ENCODE measurements around the gene QDPR. TPM values are rescaled to one million over a fixed set of nuclear protein-coding genes. Genes with fewer than 3 reads are reported as not detected.

The QDPR gene
- total RNA-seq, 1 experiment from 2014 or later, result 39.5 TPM

- Histone ChIP-seq H2AFZ (ENCODE audit: low read depth, low read length, poor library complexity, severe bottlenecking) (no peak overlapping the region), H4K20me1 (ENCODE audit: insufficient read depth) (no peaks in the 10 kb centered on the region), H3K9ac (ENCODE audit: low read length) (no peak overlapping the region), H3K27ac (ENCODE audit: low read depth, low read length) (no peak overlapping the region), H3K4me1 (ENCODE audit: control insufficient read depth in 1 of 2, insufficient read depth in 2 of 2, low read length in 2 of 2) (no peaks in the 10 kb centered on the region), H3K36me3 (ENCODE audit: control insufficient read depth in 1 of 2, insufficient read depth in 2 of 2, low read length in 2 of 2) (no peaks in the 10 kb centered on the region), H3K27me3 (ENCODE audit: insufficient read depth, low read length) (no peaks in the 10 kb centered on the region), H3K9me3 (ENCODE audit: control insufficient read depth in 1 of 2, insufficient read depth in 1 of 2, low read depth in 1 of 2, low read length in 2 of 2) (no peaks in the 10 kb centered on the region), H3K4me3 (replicated peaks in 1 of 2; ENCODE audit: low read depth in 1 of 2, low read length in 2 of 2) (no peak overlapping the region), H3K4me2 (ENCODE audit: low read length) (no peak overlapping the region), H3K79me2 (ENCODE audit: insufficient read depth, low read length) (no peaks in the 10 kb centered on the region), H3K9me2 (ENCODE audit: insufficient read depth) (no peaks in the 10 kb centered on the region)
- ChIA-PET POLR2A (interaction anchor here (0.6 kb wide), 1 partner anchor 831 kb away, joined by 3 read pairs; no protein-coding TSS in a partner anchor), RAD21 (ENCODE audit: low non-redundant PET in 1 of 2, low total read pairs in 2 of 2, uncharacterized antibody in 2 of 2, unreplicated experiment in 2 of 2) (no interaction called here), CTCF (interaction anchor here (1.0 kb wide), 1 partner anchor 11 kb away, joined by 3 read pairs; no protein-coding TSS in a partner anchor)
- ATAC-seq (no peak), DNase-seq (ENCODE audit: low read depth, low spot score) (no peak)
- no TSS peak for BruUV-seq (replicated peaks)
- TF ChIP-seq RAD21 (IDR thresholded peaks at IDR 0.05; ENCODE audit: low read depth) (no peak), ZFX (IDR thresholded peaks at IDR 0.05) (no peak), CEBPB (IDR thresholded peaks at IDR 0.05; ENCODE audit: low read depth) (no peak)
- TF ChIP-seq, protein P1, sequence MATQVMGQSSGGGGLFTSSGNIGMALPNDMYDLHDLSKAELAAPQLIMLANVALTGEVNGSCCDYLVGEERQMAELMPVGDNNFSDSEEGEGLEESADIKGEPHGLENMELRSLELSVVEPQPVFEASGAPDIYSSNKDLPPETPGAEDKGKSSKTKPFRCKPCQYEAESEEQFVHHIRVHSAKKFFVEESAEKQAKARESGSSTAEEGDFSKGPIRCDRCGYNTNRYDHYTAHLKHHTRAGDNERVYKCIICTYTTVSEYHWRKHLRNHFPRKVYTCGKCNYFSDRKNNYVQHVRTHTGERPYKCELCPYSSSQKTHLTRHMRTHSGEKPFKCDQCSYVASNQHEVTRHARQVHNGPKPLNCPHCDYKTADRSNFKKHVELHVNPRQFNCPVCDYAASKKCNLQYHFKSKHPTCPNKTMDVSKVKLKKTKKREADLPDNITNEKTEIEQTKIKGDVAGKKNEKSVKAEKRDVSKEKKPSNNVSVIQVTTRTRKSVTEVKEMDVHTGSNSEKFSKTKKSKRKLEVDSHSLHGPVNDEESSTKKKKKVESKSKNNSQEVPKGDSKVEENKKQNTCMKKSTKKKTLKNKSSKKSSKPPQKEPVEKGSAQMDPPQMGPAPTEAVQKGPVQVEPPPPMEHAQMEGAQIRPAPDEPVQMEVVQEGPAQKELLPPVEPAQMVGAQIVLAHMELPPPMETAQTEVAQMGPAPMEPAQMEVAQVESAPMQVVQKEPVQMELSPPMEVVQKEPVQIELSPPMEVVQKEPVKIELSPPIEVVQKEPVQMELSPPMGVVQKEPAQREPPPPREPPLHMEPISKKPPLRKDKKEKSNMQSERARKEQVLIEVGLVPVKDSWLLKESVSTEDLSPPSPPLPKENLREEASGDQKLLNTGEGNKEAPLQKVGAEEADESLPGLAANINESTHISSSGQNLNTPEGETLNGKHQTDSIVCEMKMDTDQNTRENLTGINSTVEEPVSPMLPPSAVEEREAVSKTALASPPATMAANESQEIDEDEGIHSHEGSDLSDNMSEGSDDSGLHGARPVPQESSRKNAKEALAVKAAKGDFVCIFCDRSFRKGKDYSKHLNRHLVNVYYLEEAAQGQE (IDR thresholded peaks at IDR 0.05; ENCODE audit: low read depth), result no peak
- intact Hi-C loops (cut with micrococcal nuclease), result no loop called here
Observed at GRCh38 chr4:17436750-17437090, 75.2 kb downstream of the QDPR start.

Other genes with a start within 250 kb of the QDPR start
- gene CLRN2, start 3.1 kb upstream of the QDPR start, total RNA-seq (2021; ENCODE audit: unreplicated experiment), result not detected
- 59.9 TPM for gene LAP3, start 65.1 kb upstream of the QDPR start, total RNA-seq (2021; ENCODE audit: unreplicated experiment)
- 48.8 TPM for gene MED28, start 102.6 kb upstream of the QDPR start, total RNA-seq (2021; ENCODE audit: unreplicated experiment)